ENCODE data around the gene PLCD1.

PLCD1 gene

DNA sequence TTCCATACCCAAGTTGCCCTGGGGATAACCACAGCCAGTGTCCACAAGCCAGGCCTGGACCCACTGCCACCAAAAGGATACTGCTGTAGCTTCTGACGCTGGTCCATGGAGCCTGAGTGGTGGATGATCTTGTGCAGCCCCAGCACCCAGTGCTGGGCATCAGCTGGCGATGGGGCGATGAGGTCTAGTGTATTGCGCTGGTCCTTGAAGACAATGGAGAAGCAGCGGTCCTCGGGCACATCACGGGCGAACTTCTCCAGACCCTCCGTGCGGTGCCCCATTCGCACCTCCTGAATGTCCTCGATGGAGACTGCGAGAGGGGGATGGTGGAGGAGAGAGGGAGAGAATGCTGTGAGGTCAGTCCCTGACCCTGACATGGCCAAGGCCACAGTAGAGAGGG lies 13.0 kb downstream of the PLCD1 start:
- no peak for DNase-seq

DNA sequence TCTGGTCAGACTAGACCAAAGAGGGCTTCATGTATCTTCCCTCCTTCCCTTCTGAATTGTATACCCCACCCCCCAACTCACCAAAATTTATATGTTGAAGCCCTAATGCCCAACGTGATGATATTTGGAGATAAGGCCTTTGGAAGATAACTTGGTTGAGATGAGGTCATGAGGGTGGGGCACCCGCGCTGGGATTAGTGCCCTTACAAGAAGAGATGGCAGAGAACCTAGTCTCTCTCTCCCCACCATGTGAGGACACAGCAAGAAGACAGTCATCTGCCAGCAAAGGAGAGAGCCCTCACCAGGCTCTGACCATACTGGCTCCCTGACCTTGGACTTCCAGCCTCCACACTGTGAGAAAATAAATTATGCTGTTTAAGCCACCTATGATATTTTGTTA lies 13.5 kb downstream of the PLCD1 start:
- DNase-seq, result no peak

DNA sequence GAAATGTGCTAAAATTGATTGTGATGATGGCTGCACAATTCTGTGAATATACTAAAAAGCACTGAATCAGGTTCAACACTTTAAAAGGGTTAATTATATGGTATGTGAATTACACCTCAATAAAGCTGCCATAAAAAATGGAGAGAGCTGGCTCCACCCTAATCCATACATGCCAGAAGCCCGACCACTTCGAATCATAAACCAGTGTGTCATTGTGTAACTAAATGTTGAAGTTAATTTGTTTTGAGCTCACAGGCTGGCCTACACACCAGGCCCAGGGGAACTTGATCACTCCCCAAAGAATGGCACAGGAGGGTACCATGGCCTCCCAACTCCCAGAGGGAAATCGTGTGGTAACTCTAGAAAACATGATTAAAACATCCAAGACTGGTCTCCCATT lies 14.0 kb downstream of the PLCD1 start:
- no peak for DNase-seq

DNA sequence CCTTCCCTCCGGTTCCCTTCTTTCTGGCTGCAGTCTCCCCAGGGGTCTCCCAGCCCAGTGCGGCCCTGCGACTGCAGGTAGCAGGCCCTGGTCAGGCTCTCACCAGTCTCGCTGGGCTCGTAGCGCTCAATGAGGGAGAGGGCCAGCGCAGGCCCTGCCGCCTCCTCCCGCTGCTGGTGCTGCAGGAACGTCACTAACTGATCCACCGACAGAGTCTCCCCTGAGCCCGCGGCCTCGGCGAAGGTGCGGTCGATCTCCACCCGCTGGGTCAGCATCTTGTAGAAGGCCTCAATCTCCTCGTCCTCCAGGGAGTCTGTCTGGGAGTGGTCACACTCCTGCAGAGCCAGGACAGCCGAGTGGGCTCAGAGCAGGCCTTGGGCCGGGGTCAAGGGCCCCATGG lies 18.3 kb downstream of the PLCD1 start:
- DNase-seq, result no peak

DNA sequence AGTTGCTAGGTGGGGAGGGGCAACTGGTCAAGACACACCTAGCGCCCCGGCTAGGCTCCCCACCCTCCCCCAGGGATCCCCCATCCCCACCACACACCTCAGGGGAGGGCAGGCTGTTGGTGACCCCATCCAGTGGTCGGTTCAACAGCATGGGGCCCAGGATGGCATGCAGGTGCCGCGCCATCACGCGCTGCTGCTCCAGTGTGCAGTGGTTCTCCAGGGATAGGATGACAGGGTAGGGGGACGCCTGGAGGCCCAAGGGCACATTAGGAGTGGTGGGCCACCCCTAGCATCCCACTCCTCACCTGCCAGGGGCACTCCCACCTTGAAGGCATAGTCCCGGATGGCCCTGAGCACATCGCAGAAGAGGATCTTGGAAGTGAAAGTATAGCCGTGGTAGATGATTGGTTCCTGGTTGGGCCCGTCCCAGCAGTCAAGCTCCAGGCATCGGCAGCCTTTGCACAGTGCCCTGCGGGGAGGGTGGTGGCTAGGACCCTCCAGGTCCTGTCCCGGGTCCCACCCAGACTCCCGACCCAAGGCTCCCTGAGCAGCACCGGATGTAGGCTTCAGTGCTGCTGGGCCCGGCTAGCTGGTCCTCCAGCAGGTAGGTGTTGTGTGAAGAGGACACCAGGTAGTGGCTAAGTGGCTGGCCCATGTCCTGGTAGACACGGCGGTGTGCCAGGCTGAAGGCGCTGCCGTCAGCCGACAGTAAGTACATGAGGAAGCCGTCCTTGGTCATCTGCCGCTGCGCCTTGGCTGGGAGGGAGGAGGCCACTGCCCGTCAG lies 19.4 kb downstream of the PLCD1 start:
- no peak for DNase-seq

DNA sequence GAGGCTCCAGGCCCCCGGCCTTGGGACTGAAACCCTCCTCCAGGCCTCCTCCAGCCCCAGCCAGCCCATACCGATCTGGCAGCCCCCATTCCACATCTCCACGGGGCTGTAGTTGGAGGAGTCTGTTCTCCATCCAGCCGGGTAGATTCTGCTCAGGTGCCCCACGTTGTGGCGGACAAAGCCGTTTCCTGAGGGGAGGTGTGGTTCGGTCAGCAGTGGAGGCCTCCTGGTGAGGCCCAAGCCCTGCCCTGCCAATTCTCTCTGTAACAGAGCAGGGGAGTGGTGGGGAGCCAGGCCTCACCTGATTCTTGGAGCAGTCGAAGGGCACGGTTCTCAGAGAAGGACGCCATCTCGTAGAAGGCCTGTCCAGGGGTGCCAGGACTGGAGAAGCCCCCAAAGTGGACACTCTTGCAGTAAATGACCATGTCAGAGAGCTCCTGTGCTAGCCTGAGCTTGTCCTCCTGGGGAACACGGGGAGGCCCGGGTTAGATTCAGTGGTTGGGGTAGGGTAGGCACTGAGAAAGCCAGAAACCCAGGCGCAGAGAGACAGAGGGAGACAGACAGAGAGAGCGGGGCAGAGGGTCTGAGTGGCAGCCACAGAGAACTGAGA lies 20.4 kb downstream of the PLCD1 start:
- DNase-seq, result no peak

DNA sequence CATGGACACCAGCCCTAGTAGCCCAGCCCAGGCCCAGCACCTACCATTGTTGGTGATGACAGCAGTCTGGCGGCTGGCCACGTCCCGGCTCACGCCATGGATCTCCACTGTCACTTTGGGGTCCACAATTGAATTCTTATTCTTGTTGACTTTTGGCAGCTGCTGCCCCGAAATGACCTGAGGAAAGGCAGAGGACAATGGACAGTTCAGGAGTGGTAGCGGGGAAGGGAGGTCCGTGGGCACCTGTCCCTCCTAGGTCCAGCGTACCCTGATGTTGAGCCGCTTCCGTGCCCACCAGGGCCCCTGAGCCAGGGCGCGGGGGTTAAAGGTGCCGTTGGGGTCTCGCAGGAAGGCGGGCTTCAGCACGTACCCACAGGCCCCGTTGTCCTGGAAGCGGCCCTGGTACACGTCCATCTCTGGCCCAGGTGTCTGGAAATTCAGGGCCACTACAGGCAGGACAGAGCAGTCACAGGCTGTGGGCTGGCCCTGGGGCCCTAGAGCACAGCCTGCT lies 21.2 kb downstream of the PLCD1 start:
- no peak for DNase-seq

DNA sequence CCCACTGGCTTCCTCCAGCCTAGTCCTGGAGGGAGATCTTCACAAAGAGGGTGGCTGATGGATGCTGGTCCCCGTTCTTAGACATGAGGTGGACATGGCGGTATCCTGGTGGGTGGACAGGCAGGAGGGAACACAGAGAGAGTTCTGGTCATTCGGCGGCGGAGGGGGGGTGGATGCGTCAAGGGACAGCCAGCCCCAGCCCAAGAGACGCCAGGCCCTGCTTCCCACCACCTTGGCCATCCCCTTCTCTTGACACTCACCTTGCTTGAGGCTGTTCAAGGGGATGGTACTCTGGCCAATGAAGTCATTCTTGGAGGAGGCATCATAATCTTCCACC lies 21.7 kb downstream of the PLCD1 start:
- no peak for DNase-seq

DNA sequence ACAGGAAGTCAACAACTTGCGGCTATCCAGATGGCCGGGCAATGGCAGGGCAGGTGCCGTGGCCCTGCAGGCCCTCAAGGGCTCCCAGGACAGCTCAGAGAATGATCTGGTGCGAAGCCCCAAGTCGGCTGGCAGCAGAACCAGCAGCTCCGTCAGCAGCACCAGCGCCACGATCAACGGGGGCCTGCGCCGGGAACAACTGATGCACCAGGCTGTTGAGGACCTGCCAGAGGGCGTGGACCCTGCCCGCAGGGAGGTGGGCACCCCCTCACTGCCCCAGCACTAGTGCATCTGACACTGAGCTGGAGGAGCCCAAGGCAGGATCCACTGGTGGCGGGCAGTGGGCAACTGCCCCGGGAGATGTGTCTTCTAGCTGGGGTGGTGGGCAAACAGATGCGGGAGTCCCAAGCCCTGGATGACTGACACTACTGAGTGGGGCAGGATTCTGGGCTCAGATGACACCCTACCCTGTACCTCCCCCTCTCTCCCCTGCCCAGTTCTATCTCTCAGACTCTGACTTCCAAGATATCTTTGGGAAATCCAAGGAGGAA lies 22.9 kb downstream of the PLCD1 start:
- no peak for DNase-seq

DNA sequence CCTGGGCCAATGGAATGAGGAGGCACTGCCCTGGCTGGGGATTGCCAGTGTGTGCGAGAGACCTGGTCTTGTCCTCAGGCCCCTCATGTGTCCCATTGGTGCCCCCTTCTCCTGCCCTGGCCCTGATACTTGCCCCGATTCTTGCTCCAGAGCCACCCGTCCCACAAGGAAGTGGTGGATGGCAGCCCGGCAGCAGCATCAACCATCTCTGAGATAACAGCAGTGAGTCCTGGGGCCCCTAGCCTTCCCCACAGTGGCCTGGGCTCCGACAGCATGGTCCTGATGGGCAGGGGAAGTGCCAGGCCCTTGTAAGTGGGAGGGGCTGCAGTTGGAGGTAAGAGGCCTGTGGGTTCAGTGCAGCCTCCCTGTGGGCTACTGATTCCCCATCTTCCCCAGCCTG lies 23.4 kb downstream of the PLCD1 start:
- no peak for DNase-seq

DNA sequence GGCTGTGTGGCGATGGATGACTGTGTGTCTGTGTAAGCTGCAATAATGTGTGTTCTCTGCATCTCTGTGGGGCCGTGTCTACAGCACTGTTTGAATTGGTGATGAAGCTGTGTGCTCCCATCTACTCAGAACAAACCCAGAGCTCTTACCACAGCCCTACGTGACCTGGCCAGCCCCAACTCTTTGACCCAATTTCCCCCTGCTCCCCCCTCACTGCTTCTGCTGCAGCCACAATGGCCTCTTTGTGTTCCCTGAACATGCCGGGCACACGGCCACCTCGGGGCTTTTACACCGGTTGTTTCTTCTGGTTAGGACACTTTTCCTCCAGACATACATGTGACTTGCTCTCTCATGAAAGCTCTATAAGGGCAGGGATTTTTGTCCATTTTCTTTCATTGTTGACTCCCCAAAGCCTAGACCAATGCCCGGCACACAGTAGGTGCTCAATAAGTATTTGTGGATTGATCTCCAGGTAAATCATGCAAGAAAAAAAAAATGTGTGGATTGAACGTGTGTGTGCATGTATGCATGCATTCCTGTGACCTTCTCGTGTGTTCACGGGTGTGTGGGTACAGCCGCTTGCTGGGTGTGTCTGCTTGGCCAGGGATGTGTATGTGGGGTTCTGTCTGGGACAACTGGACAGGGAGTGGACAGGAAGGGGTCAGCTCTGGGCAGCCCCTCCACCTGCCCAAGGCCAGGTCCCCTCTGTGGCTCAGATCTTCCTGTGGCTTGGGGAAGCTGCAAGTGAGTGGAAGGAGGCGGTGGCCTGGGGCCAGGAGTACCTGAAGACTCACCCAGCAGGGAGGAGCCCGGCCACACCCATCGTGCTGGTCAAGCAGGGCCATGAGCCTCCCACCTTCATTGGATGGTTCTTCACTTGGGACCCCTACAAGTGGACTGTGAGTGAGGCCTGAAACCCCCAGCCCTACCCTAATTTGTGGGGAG lies 24.1 kb downstream of the PLCD1 start:
- DNase-seq, result no peak

DNA sequence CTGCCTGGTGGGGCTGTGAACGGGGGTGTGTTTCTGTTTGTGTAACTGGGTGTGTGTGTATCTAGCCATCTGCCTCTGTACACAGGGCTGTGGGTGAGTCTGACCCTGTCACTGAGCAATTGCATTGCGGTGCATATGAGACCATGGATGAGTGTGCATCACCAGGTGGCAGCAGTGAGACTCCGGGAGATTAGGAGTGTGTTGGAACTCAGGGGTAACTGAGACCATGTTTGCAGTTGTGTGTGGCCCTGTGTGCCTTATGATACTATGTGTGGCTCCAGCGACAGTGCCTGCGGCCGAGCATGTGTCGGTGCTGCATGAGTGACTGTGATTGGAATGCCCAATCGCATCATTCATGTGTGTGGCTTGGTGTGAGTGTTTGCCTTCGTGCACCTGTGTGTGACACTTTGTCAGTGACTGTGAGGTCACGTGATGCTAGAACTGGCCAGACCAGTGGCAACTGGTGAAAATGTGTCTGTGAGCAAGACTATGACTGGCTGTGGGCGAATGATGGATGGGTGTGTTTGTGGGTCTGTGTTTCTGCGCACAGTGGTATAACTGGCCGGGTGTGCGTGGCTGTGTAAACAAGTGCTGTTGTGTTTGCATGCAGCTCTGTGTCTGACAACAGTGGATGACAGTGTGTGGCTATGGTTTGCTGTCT lies 24.9 kb downstream of the PLCD1 start:
- peak; percentile 53 for DNase-seq

DNA sequence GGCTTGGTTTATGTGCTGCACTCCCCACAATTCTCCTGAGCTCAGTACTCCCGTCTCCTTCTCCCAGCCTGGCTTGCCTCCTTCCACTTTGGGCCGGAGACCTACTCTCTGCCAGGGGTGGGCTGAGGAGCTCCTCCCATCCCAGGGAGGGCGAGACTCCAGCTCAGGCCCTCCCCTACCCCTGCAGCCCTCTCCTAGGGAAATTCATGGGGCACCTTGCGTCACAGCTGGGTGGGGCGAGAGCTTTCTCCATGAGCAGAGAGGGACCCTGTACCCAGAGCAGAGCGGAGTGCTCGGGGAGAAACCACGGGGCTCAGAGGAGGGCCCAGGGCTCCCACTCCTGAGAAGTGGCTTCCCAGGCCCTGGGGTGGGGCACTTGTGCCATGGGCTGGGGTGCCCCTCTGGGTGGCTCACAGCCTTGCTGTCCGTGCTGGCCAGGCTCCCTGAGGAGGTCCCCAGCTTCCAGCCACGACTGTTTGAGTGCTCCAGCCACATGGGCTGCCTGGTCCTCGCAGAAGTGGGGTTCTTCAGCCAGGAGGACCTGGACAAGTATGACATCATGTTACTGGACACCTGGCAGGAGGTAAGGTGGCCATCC lies 25.5 kb downstream of the PLCD1 start:
- DNase-seq, result no peak

DNA sequence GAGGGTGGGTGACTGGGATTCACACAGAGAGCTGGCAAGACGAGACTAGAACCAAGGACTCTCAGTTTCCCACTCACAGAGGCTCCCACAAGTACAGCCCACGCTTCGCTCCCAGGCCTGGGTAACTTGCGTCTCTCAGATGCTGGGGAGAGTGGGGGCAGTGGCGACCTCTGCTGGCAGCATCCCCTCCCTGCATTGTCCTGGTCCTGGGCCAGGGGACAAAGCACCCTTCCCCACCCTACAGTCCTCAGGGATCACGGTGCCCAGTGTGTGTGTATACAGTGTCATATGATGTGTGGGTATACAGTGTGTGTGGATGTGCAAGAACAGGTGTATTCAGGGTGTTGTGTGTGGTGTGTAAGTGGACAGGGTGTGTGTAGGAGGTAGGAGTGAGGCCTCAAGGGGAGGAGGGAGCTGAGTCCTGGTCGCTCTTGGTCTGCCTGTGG lies 26.0 kb downstream of the PLCD1 start:
- DNase-seq, result peak; percentile 61

DNA sequence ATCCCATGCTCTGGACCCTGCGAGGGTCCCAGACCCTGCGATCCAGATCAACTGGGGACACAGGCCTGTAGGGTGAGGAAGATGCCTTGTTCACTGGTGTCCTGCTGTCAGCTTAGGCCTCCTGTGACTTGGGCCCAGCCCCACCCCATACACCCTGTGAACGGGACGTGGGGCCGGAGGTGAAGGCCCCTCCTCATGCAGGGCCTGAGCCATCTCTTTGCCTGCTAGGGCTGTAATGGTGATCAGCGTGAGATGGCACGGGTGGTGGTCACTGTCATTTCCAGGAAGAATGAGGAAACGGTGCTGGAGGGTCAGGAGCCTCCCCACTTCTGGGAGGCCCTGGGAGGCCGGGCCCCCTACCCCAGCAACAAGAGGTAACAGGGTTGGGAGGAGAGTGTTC lies 26.5 kb downstream of the PLCD1 start:
- no peak for DNase-seq

DNA sequence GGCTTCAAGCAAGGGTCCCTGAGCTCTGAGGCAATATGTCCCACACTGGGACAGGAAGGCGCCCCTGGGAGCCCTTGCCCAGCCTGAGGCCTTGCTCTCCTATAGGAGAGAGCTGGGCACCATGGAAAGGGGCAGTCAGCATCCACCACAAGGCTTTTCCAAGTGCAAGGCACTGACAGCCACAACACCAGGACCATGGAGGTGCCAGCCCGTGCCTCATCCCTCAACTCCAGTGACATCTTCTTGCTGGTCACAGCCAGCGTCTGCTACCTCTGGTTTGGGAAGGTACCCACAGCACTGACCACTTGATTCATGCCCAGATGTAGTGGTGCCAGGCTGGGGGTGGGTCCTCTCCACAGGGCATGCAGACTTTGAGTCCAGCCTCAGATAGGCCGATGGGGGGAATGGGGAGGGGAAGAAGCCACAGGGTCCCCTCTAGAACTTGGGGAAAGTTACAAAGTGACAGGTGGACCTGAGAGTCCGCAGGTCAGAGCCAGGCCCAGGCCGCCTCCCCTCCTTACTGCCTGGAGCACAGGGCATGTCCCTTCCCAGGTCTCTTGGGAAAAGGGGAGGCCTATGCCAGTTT lies 27.1 kb downstream of the PLCD1 start:
- no peak for DNase-seq

DNA sequence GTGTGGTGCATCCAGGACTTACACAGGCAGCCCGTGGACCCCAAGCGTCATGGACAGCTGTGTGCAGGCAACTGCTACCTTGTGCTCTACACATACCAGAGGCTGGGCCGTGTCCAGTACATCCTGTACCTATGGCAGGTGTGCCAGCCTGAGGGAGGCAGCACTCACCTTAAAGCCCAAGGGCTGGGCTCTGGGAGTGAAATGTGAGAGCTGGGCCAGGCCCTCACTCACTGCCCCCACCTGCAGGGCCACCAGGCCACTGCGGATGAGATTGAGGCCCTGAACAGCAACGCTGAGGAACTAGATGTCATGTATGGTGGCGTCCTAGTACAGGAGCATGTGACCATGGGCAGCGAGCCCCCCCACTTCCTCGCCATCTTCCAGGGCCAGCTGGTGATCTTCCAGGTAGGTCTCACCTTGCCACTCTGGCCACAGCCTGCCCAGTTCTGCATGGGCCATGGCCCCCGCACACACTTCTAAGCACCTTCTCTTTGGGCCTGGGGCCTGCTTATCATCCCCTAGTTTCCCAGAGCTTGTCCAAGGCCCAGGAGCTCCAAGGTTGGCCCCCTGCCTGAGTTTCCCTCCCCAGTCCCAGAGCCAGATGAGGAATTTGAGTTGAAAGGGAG lies 27.9 kb downstream of the PLCD1 start:
- no peak for DNase-seq

DNA sequence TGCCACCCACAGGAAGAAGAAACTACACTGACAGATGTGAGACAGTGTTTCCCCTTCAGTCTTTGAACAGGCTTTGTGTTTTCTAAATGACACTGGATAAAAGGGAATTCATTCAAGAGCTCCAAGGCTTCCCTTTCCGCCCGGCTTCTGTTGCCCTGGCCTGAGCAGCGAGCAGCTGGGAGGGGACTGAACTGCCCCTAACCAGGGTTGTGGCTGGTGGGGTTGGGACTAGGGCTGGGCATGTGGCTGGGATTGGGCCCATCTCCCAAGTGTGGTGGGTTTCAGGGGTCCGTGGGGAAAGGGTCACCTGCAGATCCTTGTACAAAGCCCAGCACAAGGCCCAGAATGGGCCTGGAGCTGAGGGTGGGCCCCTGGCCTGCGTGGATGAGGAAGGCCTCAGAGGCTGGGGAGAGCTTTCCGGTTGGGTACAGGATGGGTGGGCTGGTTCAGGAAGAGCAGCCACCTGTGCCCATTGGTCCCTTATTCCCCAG lies 28.4 kb downstream of the PLCD1 start:
- DNase-seq, result no peak

DNA sequence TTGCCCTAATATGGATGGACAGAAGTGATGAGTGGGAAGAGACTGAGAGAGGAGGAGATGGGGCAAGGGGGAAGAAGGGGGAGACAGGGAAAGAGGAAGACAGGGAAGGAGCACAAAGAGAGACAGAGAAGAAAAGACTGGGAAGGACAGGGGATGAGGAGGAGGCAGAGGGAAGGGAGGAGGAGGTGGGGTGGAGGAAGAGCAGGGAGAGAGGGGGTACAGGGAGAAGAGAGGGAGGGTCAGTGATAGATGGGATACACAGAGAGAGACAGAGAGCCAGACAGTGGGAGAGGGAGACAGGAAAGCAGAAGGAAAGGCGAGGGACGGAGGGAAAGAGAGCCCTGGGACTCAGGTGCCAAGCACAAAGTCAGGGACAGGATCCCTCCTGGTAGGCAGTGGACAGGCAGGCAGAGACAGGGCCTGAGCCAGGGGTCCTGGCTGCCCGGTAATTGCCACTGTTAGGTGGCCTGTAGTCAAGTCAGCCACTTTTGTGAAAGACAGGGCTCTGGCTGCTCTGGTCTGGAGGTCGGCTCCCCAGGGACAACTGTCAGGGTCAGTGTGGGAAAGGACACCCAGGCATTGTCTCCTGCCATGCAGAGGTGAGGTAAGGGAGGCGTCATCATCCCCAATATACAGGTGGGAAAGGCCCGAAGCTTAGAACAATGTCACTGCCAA lies 29.1 kb downstream of the PLCD1 start:
- DNase-seq, result no peak

DNA sequence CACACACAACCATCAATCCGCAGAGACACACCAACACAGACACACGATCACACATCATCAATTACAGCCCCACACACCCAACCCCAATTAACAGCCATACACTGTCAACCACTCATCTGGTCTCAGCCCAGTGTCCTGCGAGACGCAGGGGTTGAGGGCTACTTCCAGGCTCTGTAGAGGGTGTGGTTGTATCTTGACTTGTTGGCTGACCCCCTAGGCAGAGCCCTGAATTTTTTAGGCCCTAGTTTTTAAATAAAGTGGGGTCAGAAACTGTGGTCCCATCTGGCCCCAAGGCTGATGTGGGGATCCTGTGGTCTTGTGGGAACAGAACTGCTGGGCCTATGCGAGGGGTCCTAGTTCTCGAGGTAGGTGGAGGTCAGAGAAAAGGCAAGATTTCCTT lies 29.6 kb downstream of the PLCD1 start:
- DNase-seq, result no peak
